Suprapubic skin (tissue), 3 donors: ENCODE measurements around the gene MOCS3.

ENCODE experiments used
- EP300 ChIP-seq: sonication (generic); formaldehyde crosslinking; IDR thresholded peaks from one replicate; pipeline ENCODE4 v1.6.1; 2017; ENCODE audit warnings: antibody characterized with exemption
- POLR2A ChIP-seq, 2 donors: fragments of 450-650 bp; IDR thresholded peaks; one replicate each; pipeline ENCODE4 v1.6.1; 2017; ENCODE audit warnings: antibody characterized with exemption in 2 of 2, mild to moderate bottlenecking in 2 of 2, moderate library complexity in 2 of 2
- TF ChIP-seq, protein P1 (sequence below), 2 donors: fragments of 200-600 bp in 1 of 2; fragments of 450-650 bp in 1 of 2; sonication (generic) in 1 of 2; IDR thresholded peaks; one replicate each; pipeline ENCODE4 v1.5.1; 2016 to 2019; ENCODE audit warnings: antibody characterized with exemption in 2 of 2, mild to moderate bottlenecking in 1 of 2, moderate library complexity in 1 of 2

DNA sequence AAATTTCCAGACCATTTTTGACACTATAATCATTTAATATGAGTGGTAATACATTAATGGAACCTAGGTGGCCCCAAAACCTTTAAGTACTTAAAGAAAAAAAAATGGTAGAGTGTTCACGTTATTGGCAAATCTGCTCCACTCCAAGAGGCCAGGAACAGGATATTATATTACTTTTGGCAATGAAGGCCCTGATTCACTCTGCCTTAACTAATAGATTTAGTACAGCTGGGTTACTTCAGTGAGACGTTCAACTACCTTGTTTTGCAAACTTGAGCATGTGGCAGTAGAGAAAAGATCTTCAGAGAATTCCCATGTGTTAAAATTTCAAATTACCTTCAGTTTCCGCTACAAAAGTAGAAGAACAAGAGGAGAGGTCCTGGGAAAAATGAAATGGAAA lies 40.2 kb upstream of the MOCS3 start:
- TF ChIP-seq, protein P1, sequence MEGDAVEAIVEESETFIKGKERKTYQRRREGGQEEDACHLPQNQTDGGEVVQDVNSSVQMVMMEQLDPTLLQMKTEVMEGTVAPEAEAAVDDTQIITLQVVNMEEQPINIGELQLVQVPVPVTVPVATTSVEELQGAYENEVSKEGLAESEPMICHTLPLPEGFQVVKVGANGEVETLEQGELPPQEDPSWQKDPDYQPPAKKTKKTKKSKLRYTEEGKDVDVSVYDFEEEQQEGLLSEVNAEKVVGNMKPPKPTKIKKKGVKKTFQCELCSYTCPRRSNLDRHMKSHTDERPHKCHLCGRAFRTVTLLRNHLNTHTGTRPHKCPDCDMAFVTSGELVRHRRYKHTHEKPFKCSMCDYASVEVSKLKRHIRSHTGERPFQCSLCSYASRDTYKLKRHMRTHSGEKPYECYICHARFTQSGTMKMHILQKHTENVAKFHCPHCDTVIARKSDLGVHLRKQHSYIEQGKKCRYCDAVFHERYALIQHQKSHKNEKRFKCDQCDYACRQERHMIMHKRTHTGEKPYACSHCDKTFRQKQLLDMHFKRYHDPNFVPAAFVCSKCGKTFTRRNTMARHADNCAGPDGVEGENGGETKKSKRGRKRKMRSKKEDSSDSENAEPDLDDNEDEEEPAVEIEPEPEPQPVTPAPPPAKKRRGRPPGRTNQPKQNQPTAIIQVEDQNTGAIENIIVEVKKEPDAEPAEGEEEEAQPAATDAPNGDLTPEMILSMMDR (IDR thresholded peaks at IDR 0.05): no peak
- TF ChIP-seq POLR2A (IDR thresholded peaks at IDR 0.05) (no peak), EP300 (no peak)
